Measurements from ENCODE around the gene COPS3. TPM values are rescaled to one million over a fixed set of nuclear protein-coding genes. Genes with fewer than 3 reads are reported as not detected.

The COPS3 gene
- total and polyA plus RNA-seq, 4 donors, result 24.6 to 77.3 (median 30.2) TPM

- peaks cover 1 to 13% (median 8%) of the 10 kb centered on the region in 4 donors for H3K36me3 ChIP-seq (ENCODE audit: control insufficient read depth in 4 of 4, insufficient read depth in 3 of 4, low read depth in 1 of 4, low read length in 3 of 4)
- H3K4me1 ChIP-seq (ENCODE audit: control insufficient read depth in 4 of 4, insufficient read depth in 4 of 4, low read length in 3 of 4), result peaks cover 9 to 28% (median 21%) of the 10 kb centered on the region in 4 donors
- no peaks in the 10 kb centered on the region for H3K9me3 ChIP-seq (ENCODE audit: control insufficient read depth in 4 of 4, low read length in 3 of 4)
- TF ChIP-seq ZBTB33 (IDR thresholded peaks at IDR 0.05), result no peak
- TF ChIP-seq TAF1 (conservative IDR thresholded peaks at IDR 0.05), result no peak
- TF ChIP-seq SP1 (IDR thresholded peaks at IDR 0.05), result no peak
- no peak for TF ChIP-seq GABPA (IDR thresholded peaks at IDR 0.05 in 1 of 2, conservative IDR thresholded peaks at IDR 0.05 in 1 of 2)
- no peak for TF ChIP-seq FOXA2 (IDR thresholded peaks at IDR 0.05)
- no peak for TF ChIP-seq YY1 (IDR thresholded peaks at IDR 0.05)
- no peak for TF ChIP-seq FOXA1 (IDR thresholded peaks at IDR 0.05)
- TF ChIP-seq REST (IDR thresholded peaks at IDR 0.05), result no peak
- no peak for TF ChIP-seq HNF4G (IDR thresholded peaks at IDR 0.05)
- TF ChIP-seq MAX (IDR thresholded peaks at IDR 0.05), result no peak
- no peak for TF ChIP-seq EGR1 (IDR thresholded peaks at IDR 0.05; ENCODE audit: low read depth in 2 of 2)
- TF ChIP-seq NR2F2 (IDR thresholded peaks at IDR 0.05), result no peak
- no peak for TF ChIP-seq CTCF (IDR thresholded peaks at IDR 0.05; ENCODE audit: low read depth, low read length, missing input control)
- no peak overlapping the region for H3K9ac ChIP-seq (ENCODE audit: low read depth in 1 of 2, low read length in 2 of 2)
- peak overlapping the region in 1 of 3 donors; percentile 20 for H3K4me3 ChIP-seq (ENCODE audit: low read depth in 1 of 3, low read length in 3 of 3)
- DNase-seq (ENCODE audit: low spot score), result no peak
- peak overlapping the region; percentile 81 to 93 for H3K27ac ChIP-seq (ENCODE audit: low read depth in 1 of 2, low read length in 2 of 2)
- 40% methylated on average over 16 of the region's 16 CpGs for WGBS
- no peaks in the 10 kb centered on the region for H3K27me3 ChIP-seq (ENCODE audit: control insufficient read depth in 4 of 4, insufficient read depth in 4 of 4, low read length in 3 of 4)
Measured at GRCh38 chr17:17206913-17207335, 74.1 kb downstream of the COPS3 start.

GRCh38 chr17:17206124-17206912 is 74.7 kb downstream of the COPS3 start, which contains the start of gene PLD6:
PLD6 (minus strand) TSS chr17:17206333; CDS start chr17:17206286, 47 bp downstream.
- WGBS, result 12% methylated on average over 78 of the region's 78 CpGs
- TF ChIP-seq MAX (IDR thresholded peaks at IDR 0.05) (peak; percentile 23), ATF3 (IDR thresholded peaks at IDR 0.05) (no peak), RXRA (IDR thresholded peaks at IDR 0.05) (peak in 1 of 2 donors; percentile 20)
- no peaks in the 10 kb centered on the region for H3K27me3 ChIP-seq (ENCODE audit: control insufficient read depth in 4 of 4, insufficient read depth in 4 of 4, low read length in 3 of 4)
- peaks cover 1 to 10% (median 7%) of the 10 kb centered on the region in 4 donors for H3K36me3 ChIP-seq (ENCODE audit: control insufficient read depth in 4 of 4, insufficient read depth in 3 of 4, low read depth in 1 of 4, low read length in 3 of 4)
- DNase-seq (ENCODE audit: low spot score), result peak; percentile 95
- peaks cover 9 to 28% (median 21%) of the 10 kb centered on the region in 4 donors for H3K4me1 ChIP-seq (ENCODE audit: control insufficient read depth in 4 of 4, insufficient read depth in 4 of 4, low read length in 3 of 4)
- no peaks in the 10 kb centered on the region for H3K9me3 ChIP-seq (ENCODE audit: control insufficient read depth in 4 of 4, low read length in 3 of 4)
- peak within 1 kb of the TSS; percentile 81 to 93 for H3K27ac ChIP-seq (ENCODE audit: low read depth in 1 of 2, low read length in 2 of 2)
- peak within 1 kb of the TSS; percentile 52 to 64 (median 59) for H3K4me3 ChIP-seq (ENCODE audit: low read depth in 1 of 3, low read length in 3 of 3)
- H3K9ac ChIP-seq (ENCODE audit: low read depth in 1 of 2, low read length in 2 of 2), result peak within 1 kb of the TSS in 1 of 2 donors; percentile 54

All from liver (tissue), 9 donors.